Activated B cell treated with CpG ODN at 0.5 μM for 24 hours (primary cell): Measurements from ENCODE around the gene AMZ1. TPM values are rescaled to one million over a fixed set of nuclear protein-coding genes. Genes with fewer than 3 reads are reported as not detected.

Experiments
- ATAC-seq: fragments of 200-7000 bp; cut with Tn5 transposase; one replicate; pipeline ENCODE4 v1.10.0; 2021; ENCODE audit warnings: low read depth, mild to moderate bottlenecking, moderate library complexity
- CTCF ChIA-PET: fragments of 350-600 bp; sonication (Branson Sonifier 250); formaldehyde crosslinking; loops from one replicate; lab custom pipeline; 2021; ENCODE audit warnings: antibody characterized with exemption; lab: Charles Lee
- POLR2A ChIA-PET: fragments of 350-600 bp; sonication (Branson Sonifier 250); formaldehyde crosslinking; loops from one replicate; lab custom pipeline; 2021; ENCODE audit warnings: antibody characterized with exemption; lab: Charles Lee
- DNase-seq: peaks from one replicate; pipeline ENCODE4 v3.0.0; 2022
- H3K27ac Mint-ChIP-seq: one replicate; pipeline ENCODE4 v1.8.0; 2020; ENCODE audit warnings: mixed read lengths
- H3K27me3 Mint-ChIP-seq: one replicate; pipeline ENCODE4 v1.8.0; 2021; ENCODE audit warnings: mixed read lengths
- H3K36me3 Mint-ChIP-seq: one replicate; pipeline ENCODE4 v1.8.0; 2021; ENCODE audit warnings: low read depth, mixed read lengths
- H3K4me1 Mint-ChIP-seq: one replicate; pipeline ENCODE4 v1.8.0; 2021; ENCODE audit warnings: mixed read lengths
- H3K4me3 Mint-ChIP-seq: one replicate; pipeline ENCODE4 v1.8.0; 2020; ENCODE audit warnings: mild to moderate bottlenecking, mixed read lengths
- H3K9me3 Mint-ChIP-seq: one replicate; pipeline ENCODE4 v1.8.0; 2020; ENCODE audit warnings: mixed read lengths
- CTCF ChIP-seq: fragments of 200-600 bp; IDR thresholded peaks from one replicate; pipeline ENCODE4 v1.8.0; 2022; ENCODE audit warnings: antibody characterized with exemption, mild to moderate bottlenecking
- intact Hi-C: fragments of 100-400 bp; cut with micrococcal nuclease; formaldehyde crosslinking; loops from one replicate; pipeline ENCODE4 v1.15.1; 2024
- total RNA-seq: library from RNA; stranded (reverse); gene quantifications from 2 replicates; pipeline ENCODE4 v1.2.3, GENCODE V29; 2022

AMZ1 gene
- total RNA-seq, 1 donor from 2014 or later, result 8.3 TPM

- Mint-ChIP-seq H3K4me1 (peaks cover 27% of the 10 kb centered on the region), H3K36me3 (peaks cover 29% of the 10 kb centered on the region), H3K27ac (no peak overlapping the region), H3K27me3 (no peaks in the 10 kb centered on the region), H3K9me3 (no peaks in the 10 kb centered on the region), H3K4me3 (no peak overlapping the region)
- POLR2A ChIA-PET, result no interaction called here
- ATAC-seq (no peak), DNase-seq (no peak)
- CTCF ChIA-PET, result interaction anchor here (0.8 kb wide), 1 partner anchor 31 kb away, joined by 4 read pairs; no protein-coding TSS in a partner anchor
- TF ChIP-seq CTCF, result no peak
- intact Hi-C loops, result loop anchor here (10.0 kb wide), 1 partner anchor 315 kb away; no protein-coding TSS in a partner anchor
Observed at GRCh38 chr7:2750004-2750407, 62.0 kb downstream of the AMZ1 start.

GRCh38 chr7:2751086-2751485 lies 63.1 kb downstream of the AMZ1 start:
- intact Hi-C loops, result loop anchor here (10.0 kb wide), 1 partner anchor 314 kb away; no protein-coding TSS in a partner anchor
- ChIA-PET POLR2A (interaction anchor here (0.7 to 1.2 kb wide), 3 partner anchors 16 to 41 kb away, joined by 3 to 5 read pairs (median 4); no protein-coding TSS in a partner anchor), CTCF (no interaction called here)
- peaks cover 37% of the 10 kb centered on the region for H3K36me3 Mint-ChIP-seq
- peak overlapping the region; percentile 13 for H3K27ac Mint-ChIP-seq
- no peaks in the 10 kb centered on the region for H3K9me3 Mint-ChIP-seq
- H3K4me1 Mint-ChIP-seq, result peaks cover 27% of the 10 kb centered on the region
- H3K4me3 Mint-ChIP-seq, result no peak overlapping the region
- ATAC-seq (no peak), DNase-seq (no peak)
- no peak for TF ChIP-seq CTCF
- no peaks in the 10 kb centered on the region for H3K27me3 Mint-ChIP-seq

GRCh38 chr7:2753148-2753547 lies 65.1 kb downstream of the AMZ1 start:
- intact Hi-C loops, result loop anchor here (10.0 kb wide), 1 partner anchor 312 kb away; no protein-coding TSS in a partner anchor
- Mint-ChIP-seq H3K9me3 (no peaks in the 10 kb centered on the region), H3K27ac (no peak overlapping the region), H3K27me3 (no peaks in the 10 kb centered on the region), H3K36me3 (peaks cover 50% of the 10 kb centered on the region), H3K4me3 (no peak overlapping the region), H3K4me1 (peaks cover 42% of the 10 kb centered on the region)
- ChIA-PET POLR2A (no interaction called here), CTCF (interaction anchor here (0.9 kb wide), 1 partner anchor 33 kb away, joined by 3 read pairs; no protein-coding TSS in a partner anchor)
- DNase-seq (no peak), ATAC-seq (no peak)
- no peak for TF ChIP-seq CTCF

GRCh38 chr7:2754086-2754485 lies 66.1 kb downstream of the AMZ1 start:
- TF ChIP-seq CTCF, result no peak
- Mint-ChIP-seq H3K36me3 (peaks cover 50% of the 10 kb centered on the region), H3K9me3 (no peaks in the 10 kb centered on the region), H3K27ac (peak overlapping the region; percentile 9), H3K4me3 (no peak overlapping the region), H3K4me1 (peaks cover 49% of the 10 kb centered on the region), H3K27me3 (no peaks in the 10 kb centered on the region)
- POLR2A ChIA-PET, result no interaction called here
- DNase-seq, result no peak
- CTCF ChIA-PET, result no interaction called here
- intact Hi-C loops, result loop anchor here (10.0 kb wide), 1 partner anchor 311 kb away; no protein-coding TSS in a partner anchor
- ATAC-seq, result no peak

- Mint-ChIP-seq H3K36me3 (peaks cover 49% of the 10 kb centered on the region), H3K27ac (no peak overlapping the region), H3K9me3 (no peaks in the 10 kb centered on the region), H3K4me3 (no peak overlapping the region), H3K4me1 (peaks cover 53% of the 10 kb centered on the region), H3K27me3 (no peaks in the 10 kb centered on the region)
- no peak for TF ChIP-seq CTCF
- ChIA-PET POLR2A (no interaction called here), CTCF (no interaction called here)
- no peak for ATAC-seq
- no peak for DNase-seq
- intact Hi-C loops, result loop anchor here (5.0 to 10.0 kb wide), 2 partner anchors 33 to 310 kb away; no protein-coding TSS in a partner anchor
Observed at GRCh38 chr7:2754912-2755311, 66.9 kb downstream of the AMZ1 start.
